ENCODE measurements around the gene FRMD1. TPM values are rescaled to one million over a fixed set of nuclear protein-coding genes. Genes with fewer than 3 reads are reported as not detected.

The FRMD1 gene
- total RNA-seq, 1 experiment from 2014 or later, result not detected

DNA sequence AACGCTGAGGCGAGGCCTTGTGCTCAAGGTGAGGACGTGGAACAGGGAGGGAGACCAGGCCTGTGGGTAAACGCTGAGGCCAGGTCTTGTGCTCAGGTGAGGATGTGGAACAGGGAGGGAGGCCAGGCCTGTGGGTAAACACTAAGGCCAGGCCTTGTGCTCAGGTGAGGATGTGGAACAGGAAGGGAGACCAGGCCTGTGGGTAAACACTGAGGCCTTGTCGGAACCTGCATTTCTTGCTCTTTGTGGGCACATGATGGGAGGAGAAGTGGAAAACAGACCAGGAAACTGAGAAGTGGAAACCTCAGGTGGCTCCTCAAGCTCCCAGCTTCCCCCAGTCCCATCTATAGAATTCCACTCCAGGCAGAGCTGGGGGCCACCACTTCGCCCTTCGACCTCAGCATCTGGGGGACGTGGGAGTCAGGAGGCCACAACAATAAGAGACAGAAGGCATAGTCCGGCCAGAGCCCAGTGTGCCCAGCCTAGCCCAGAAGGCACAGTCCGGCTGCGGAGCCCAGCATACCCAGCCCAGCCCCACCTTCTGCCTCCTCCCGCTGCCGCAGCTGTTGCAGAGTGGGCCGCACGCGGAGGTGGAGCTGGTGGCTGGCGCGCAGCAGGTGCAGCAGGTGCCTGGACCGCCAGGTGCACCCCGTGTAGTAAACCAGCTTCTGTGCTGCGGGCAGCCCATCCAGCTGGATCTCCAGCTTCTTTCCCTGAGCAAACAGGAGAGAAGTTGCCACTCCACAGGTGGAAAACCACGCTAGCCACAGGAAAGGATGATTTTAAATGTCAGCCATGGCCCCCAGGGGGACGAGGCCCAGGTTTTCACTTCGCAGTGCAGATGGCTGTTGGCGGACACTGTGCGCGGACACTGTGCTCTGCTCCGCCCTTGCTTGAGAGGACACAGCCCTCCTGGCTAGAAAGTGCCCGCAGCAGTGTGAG, 17.5 kb downstream of the FRMD1 start:
- ChIA-PET POLR2A (ENCODE audit: unreplicated experiment) (no interaction called here), CTCF (no interaction called here)
- no peaks in the 10 kb centered on the region for H3K9me2 ChIP-seq (ENCODE audit: insufficient read depth)
- no peaks in the 10 kb centered on the region for H3K36me3 ChIP-seq (ENCODE audit: low read depth)
- H3K27me3 ChIP-seq (ENCODE audit: insufficient read depth, low read depth), result peaks cover 48% of the 10 kb centered on the region
- no peak overlapping the region for H3K4me2 ChIP-seq
- no peaks in the 10 kb centered on the region for H4K20me1 ChIP-seq (ENCODE audit: insufficient read depth)
- H2AFZ ChIP-seq, result no peak overlapping the region
- DNase-seq, result no peak
- TF ChIP-seq, protein P1, sequence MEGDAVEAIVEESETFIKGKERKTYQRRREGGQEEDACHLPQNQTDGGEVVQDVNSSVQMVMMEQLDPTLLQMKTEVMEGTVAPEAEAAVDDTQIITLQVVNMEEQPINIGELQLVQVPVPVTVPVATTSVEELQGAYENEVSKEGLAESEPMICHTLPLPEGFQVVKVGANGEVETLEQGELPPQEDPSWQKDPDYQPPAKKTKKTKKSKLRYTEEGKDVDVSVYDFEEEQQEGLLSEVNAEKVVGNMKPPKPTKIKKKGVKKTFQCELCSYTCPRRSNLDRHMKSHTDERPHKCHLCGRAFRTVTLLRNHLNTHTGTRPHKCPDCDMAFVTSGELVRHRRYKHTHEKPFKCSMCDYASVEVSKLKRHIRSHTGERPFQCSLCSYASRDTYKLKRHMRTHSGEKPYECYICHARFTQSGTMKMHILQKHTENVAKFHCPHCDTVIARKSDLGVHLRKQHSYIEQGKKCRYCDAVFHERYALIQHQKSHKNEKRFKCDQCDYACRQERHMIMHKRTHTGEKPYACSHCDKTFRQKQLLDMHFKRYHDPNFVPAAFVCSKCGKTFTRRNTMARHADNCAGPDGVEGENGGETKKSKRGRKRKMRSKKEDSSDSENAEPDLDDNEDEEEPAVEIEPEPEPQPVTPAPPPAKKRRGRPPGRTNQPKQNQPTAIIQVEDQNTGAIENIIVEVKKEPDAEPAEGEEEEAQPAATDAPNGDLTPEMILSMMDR (conservative IDR thresholded peaks at IDR 0.05), result no peak
- no peak for TF ChIP-seq EZH2 (IDR thresholded peaks at IDR 0.05; ENCODE audit: low read depth)
- no peak overlapping the region for H3K4me3 ChIP-seq
- H3K4me1 ChIP-seq (replicated peaks; ENCODE audit: insufficient read depth), result no peaks in the 10 kb centered on the region
- no peak overlapping the region for H3K27ac ChIP-seq
- H3F3A ChIP-seq (ENCODE audit: insufficient read depth, low read depth), result no peaks in the 10 kb centered on the region
- H3K9me3 ChIP-seq (ENCODE audit: insufficient read depth, low read depth), result no peaks in the 10 kb centered on the region
- BruUV-seq (replicated peaks), result no TSS peak
- intact Hi-C loops (cut with micrococcal nuclease; ENCODE audit: unreplicated experiment), result no loop called here
- no peaks in the 10 kb centered on the region for H3K79me2 ChIP-seq (ENCODE audit: low read depth)

DNA sequence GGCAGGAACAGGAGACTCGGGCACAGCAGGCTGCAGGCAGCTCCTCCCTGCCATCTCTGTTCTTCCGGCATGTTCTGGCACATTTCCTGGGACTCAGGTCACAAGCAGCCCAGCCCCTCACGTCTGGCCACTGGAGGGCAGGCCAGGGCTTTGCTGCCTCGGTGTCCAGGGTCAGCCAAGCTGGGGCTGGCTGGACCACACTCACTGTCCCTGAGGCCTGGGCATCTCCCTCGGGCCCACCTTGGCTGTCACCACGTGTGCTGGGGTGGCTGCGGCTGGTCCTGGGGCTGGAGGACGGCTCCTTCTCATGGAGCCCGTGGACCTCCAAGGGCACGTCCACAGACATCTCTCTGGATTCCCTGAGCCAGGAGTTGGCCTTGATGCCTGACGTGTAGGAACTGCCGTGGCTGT, 18.5 kb downstream of the FRMD1 start:
- no TSS peak for BruUV-seq (replicated peaks)
- H3K9me3 ChIP-seq (ENCODE audit: insufficient read depth, low read depth), result no peaks in the 10 kb centered on the region
- DNase-seq, result peak in 1 of 2 experiments; percentile 8
- H3K4me2 ChIP-seq, result no peak overlapping the region
- no peaks in the 10 kb centered on the region for H4K20me1 ChIP-seq (ENCODE audit: insufficient read depth)
- H3K4me3 ChIP-seq, result no peak overlapping the region
- POLR2A ChIA-PET (ENCODE audit: unreplicated experiment), result no interaction called here
- intact Hi-C loops (cut with micrococcal nuclease; ENCODE audit: unreplicated experiment), result no loop called here
- H3K36me3 ChIP-seq (ENCODE audit: low read depth), result no peaks in the 10 kb centered on the region
- CTCF ChIA-PET, result no interaction called here
- TF ChIP-seq, protein P1 (conservative IDR thresholded peaks at IDR 0.05), result peak; percentile 47; the same call in 1 of the 2 replicates
- TF ChIP-seq EZH2 (IDR thresholded peaks at IDR 0.05; ENCODE audit: low read depth), result no peak
- no peaks in the 10 kb centered on the region for H3K9me2 ChIP-seq (ENCODE audit: insufficient read depth)
- H2AFZ ChIP-seq, result no peak overlapping the region
- peaks cover 47% of the 10 kb centered on the region for H3K27me3 ChIP-seq (ENCODE audit: insufficient read depth, low read depth)
- H3F3A ChIP-seq (ENCODE audit: insufficient read depth, low read depth), result no peaks in the 10 kb centered on the region
- no peaks in the 10 kb centered on the region for H3K4me1 ChIP-seq (replicated peaks; ENCODE audit: insufficient read depth)
- H3K27ac ChIP-seq, result no peak overlapping the region
- no peaks in the 10 kb centered on the region for H3K79me2 ChIP-seq (ENCODE audit: low read depth)

DNA sequence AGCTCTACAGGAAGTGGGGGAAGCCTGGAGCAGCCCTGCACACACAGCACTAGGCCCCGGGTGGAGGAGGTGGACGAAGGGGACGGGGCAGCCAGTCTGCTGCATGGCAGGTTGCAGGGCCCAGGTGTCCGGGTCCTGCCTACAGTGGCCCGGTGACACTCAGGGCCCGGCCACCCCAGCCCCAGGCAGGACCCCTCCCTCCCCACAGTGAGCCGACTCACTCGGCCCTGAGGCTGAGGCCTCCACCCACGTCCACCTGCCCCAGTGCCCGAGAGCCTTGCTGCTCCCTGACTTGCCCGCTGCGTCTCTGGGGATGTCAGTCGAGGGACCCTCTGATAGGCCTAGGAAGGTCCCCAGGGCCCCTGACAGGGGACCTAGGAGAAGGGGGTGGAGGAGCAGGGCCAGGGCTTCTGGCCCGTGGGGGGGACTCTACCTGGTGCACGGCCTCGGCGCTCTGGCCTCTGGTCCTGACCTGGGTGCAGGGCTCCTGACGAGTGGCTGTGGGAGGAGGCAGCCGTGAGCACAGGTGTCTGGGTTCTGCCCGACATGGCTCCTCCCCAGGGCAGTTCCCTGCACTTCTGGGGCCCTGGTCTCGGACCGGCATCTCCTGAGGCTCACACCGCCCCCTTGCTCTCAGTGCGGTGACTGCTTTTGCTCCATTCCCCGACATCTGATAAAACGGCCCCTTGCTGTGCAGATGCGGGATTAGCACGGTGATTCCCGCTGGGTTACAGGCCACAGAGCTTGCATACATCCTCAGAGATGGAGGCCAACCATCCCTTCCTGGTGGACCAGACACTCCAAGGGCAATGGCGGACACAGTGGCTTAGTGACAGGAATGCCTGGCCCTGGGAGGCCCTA, 20.1 kb downstream of the FRMD1 start:
- Histone ChIP-seq H3K4me2 (no peak overlapping the region), H3K4me3 (no peak overlapping the region), H3F3A (ENCODE audit: insufficient read depth, low read depth) (no peaks in the 10 kb centered on the region), H3K27me3 (ENCODE audit: insufficient read depth, low read depth) (peaks cover 45% of the 10 kb centered on the region), H3K9me3 (ENCODE audit: insufficient read depth, low read depth) (no peaks in the 10 kb centered on the region), H3K4me1 (replicated peaks; ENCODE audit: insufficient read depth) (no peaks in the 10 kb centered on the region), H4K20me1 (ENCODE audit: insufficient read depth) (no peaks in the 10 kb centered on the region), H3K36me3 (ENCODE audit: low read depth) (no peaks in the 10 kb centered on the region), H2AFZ (no peak overlapping the region), H3K79me2 (ENCODE audit: low read depth) (no peaks in the 10 kb centered on the region), H3K9me2 (ENCODE audit: insufficient read depth) (no peaks in the 10 kb centered on the region), H3K27ac (no peak overlapping the region)
- ChIA-PET POLR2A (ENCODE audit: unreplicated experiment) (no interaction called here), CTCF (no interaction called here)
- intact Hi-C loops (cut with micrococcal nuclease; ENCODE audit: unreplicated experiment), result no loop called here
- no peak for DNase-seq
- no peak for TF ChIP-seq EZH2 (IDR thresholded peaks at IDR 0.05; ENCODE audit: low read depth)
- TF ChIP-seq, protein P1 (conservative IDR thresholded peaks at IDR 0.05), result no peak
- BruUV-seq (replicated peaks), result no TSS peak

All from PC-9 (cell line).